ENCODE measurements around the gene GAL3ST1.

GRCh38 chr22:30538280-30538679 is 36.2 kb downstream of the GAL3ST1 start:
- TF ChIP-seq CTCF (IDR thresholded peaks at IDR 0.05; ENCODE audit: low read depth, low read length, poor library complexity, severe bottlenecking) (no peak), EZH2phosphoT487 (IDR thresholded peaks at IDR 0.05; ENCODE audit: borderline replicate concordance, low read length) (no peak)
